ENCODE data around the gene ALAS1. TPM values are rescaled to one million over a fixed set of nuclear protein-coding genes. Genes with fewer than 3 reads are reported as not detected.

Gene ALAS1
- total and polyA plus RNA-seq, 2 donors (not counting 3 experiments of a cell fraction or from before 2014, with no cell fraction given), result 45.1 to 72.1 TPM

GRCh38 chr3:52182196-52182595 is 15.8 kb upstream of the ALAS1 start:
- H3K9me1 ChIP-seq (replicated peaks; ENCODE audit: control insufficient read depth, extremely low read depth, insufficient read depth, low read length), result no peaks in the 10 kb centered on the region
- H3K9ac ChIP-seq (replicated peaks; ENCODE audit: extremely low read depth, insufficient read depth, low read length), result no peak overlapping the region
- dilution Hi-C loops (cut with MboI; ENCODE audit: extremely low pct_ligation_motif_present, low sequenced_read_pairs), result no loop called here
- H3K27me3 ChIP-seq (ENCODE audit: control insufficient read depth in 2 of 2, insufficient read depth in 2 of 2, low read length in 2 of 2), result peaks cover 0 to 4% of the 10 kb centered on the region in 2 experiments
- H3K9me3 ChIP-seq (replicated peaks; ENCODE audit: control insufficient read depth, insufficient read depth, low read length), result no peaks in the 10 kb centered on the region
- no peak overlapping the region for H3K4me2 ChIP-seq (ENCODE audit: insufficient read depth, low read length)
- H3K4me1 ChIP-seq (ENCODE audit: control insufficient read depth, extremely low read depth, insufficient read depth, low read length), result no peaks in the 10 kb centered on the region
- no peaks in the 10 kb centered on the region for H3K79me2 ChIP-seq (ENCODE audit: control insufficient read depth, insufficient read depth, low read length)
- H3K4me3 ChIP-seq (replicated peaks in 1 of 3; ENCODE audit: insufficient read depth in 1 of 3, low read depth in 1 of 3, low read length in 3 of 3), result no peak overlapping the region
- intact Hi-C loops (cut with micrococcal nuclease), result no loop called here
- ChIA-PET POLR2A (no interaction called here), CTCF (interaction anchor here (2.2 kb wide), 1 partner anchor 15 kb away, joined by 5 read pairs; no protein-coding TSS in a partner anchor)
- no TSS peak for BruUV-seq (replicated peaks)
- no peaks in the 10 kb centered on the region for H4K20me1 ChIP-seq (replicated peaks; ENCODE audit: control insufficient read depth, extremely low read depth, insufficient read depth, low read length)
- DNase-seq (ENCODE audit: low read depth, low spot score) (no peak), FAIRE-seq (no peak)
- H2AFZ ChIP-seq (ENCODE audit: low read depth, low read length), result no peak overlapping the region
- no peak overlapping the region for H3K27ac ChIP-seq (ENCODE audit: insufficient read depth, low read depth, low read length)
- no peaks in the 10 kb centered on the region for H3K36me3 ChIP-seq (ENCODE audit: control insufficient read depth in 2 of 2, extremely low read depth in 1 of 2, insufficient read depth in 2 of 2, low read length in 2 of 2)
- TF ChIP-seq FOS (IDR thresholded peaks at IDR 0.05; ENCODE audit: borderline replicate concordance, insufficient read depth, low read length), result no peak
- TF ChIP-seq GATA2 (IDR thresholded peaks at IDR 0.05; ENCODE audit: insufficient read depth, insufficient read length, low read depth, low read length), result no peak
- TF ChIP-seq, protein P1, sequence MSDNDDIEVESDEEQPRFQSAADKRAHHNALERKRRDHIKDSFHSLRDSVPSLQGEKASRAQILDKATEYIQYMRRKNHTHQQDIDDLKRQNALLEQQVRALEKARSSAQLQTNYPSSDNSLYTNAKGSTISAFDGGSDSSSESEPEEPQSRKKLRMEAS (IDR thresholded peaks at IDR 0.05; ENCODE audit: insufficient read depth, insufficient read length), result no peak
- no peak for TF ChIP-seq EZH2 (IDR thresholded peaks at IDR 0.05; ENCODE audit: borderline replicate concordance, low read depth, low read length, severe bottlenecking)
- TF ChIP-seq JUN (IDR thresholded peaks at IDR 0.05; ENCODE audit: borderline replicate concordance, insufficient read depth, insufficient read length, low read depth), result no peak
- TF ChIP-seq CTCF (IDR thresholded peaks at IDR 0.05; ENCODE audit: extremely low read depth in 1 of 2, insufficient read depth in 1 of 2, low read depth in 1 of 2, low read length in 2 of 2), result no peak
- TF ChIP-seq POLR2AphosphoS5 (IDR thresholded peaks at IDR 0.05; ENCODE audit: insufficient read depth, low read depth, low read length), result no peak
- TF ChIP-seq POLR2A (IDR thresholded peaks at IDR 0.05; ENCODE audit: low read depth, low read length), result no peak
